ENCODE results near the gene HMCN2. TPM values are rescaled to one million over a fixed set of nuclear protein-coding genes. Genes with fewer than 3 reads are reported as not detected.

The HMCN2 gene
- polyA plus RNA-seq, 1 of the 3 experiments (the other 2 are of a cell fraction) = 0.15 TPM

- ChIA-PET POLR2A (no interaction called here), CTCF (interaction anchor here (0.8 to 8.9 kb wide), 17 partner anchors 9 to 183 kb away, joined by 3 to 73 read pairs (median 10); partner anchors contain the start of gene NCS1)
- TF ChIP-seq CHD2 (IDR thresholded peaks at IDR 0.05; ENCODE audit: low read length, partially characterized antibody) (no peak), PBX3 (IDR thresholded peaks at IDR 0.05) (no peak), FOXM1 (IDR thresholded peaks at IDR 0.05; ENCODE audit: low read depth) (no peak), JUND (IDR thresholded peaks at IDR 0.05) (no peak), FOXJ3 (CRISPR knock-in tag; IDR thresholded peaks at IDR 0.05) (no peak), RAD21 (IDR thresholded peaks at IDR 0.05; ENCODE audit: low read length) (no peak), TEAD4 (IDR thresholded peaks at IDR 0.05; ENCODE audit: borderline replicate concordance, insufficient read depth) (no peak), POLR2AphosphoS5 (IDR thresholded peaks at IDR 0.05; ENCODE audit: low read depth, low read length) (no peak), SIN3A (IDR thresholded peaks at IDR 0.05; ENCODE audit: borderline replicate concordance, low read depth, low read length) (no peak), MXI1 (IDR thresholded peaks at IDR 0.05; ENCODE audit: low read depth, low read length) (no peak), MAX (IDR thresholded peaks at IDR 0.05; ENCODE audit: low read depth) (no peak), GABPA (IDR thresholded peaks at IDR 0.05; ENCODE audit: low read depth) (no peak), IRF3 (IDR thresholded peaks at IDR 0.05; ENCODE audit: low read depth, low read length) (no peak), NRF1 (IDR thresholded peaks at IDR 0.05; ENCODE audit: low read depth, low read length) (no peak), ELF1 (IDR thresholded peaks at IDR 0.05) (no peak), RFX5 (IDR thresholded peaks at IDR 0.05; ENCODE audit: low read length) (no peak), TCF12 (IDR thresholded peaks at IDR 0.05) (no peak)
- TF ChIP-seq, protein P1, sequence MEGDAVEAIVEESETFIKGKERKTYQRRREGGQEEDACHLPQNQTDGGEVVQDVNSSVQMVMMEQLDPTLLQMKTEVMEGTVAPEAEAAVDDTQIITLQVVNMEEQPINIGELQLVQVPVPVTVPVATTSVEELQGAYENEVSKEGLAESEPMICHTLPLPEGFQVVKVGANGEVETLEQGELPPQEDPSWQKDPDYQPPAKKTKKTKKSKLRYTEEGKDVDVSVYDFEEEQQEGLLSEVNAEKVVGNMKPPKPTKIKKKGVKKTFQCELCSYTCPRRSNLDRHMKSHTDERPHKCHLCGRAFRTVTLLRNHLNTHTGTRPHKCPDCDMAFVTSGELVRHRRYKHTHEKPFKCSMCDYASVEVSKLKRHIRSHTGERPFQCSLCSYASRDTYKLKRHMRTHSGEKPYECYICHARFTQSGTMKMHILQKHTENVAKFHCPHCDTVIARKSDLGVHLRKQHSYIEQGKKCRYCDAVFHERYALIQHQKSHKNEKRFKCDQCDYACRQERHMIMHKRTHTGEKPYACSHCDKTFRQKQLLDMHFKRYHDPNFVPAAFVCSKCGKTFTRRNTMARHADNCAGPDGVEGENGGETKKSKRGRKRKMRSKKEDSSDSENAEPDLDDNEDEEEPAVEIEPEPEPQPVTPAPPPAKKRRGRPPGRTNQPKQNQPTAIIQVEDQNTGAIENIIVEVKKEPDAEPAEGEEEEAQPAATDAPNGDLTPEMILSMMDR (IDR thresholded peaks at IDR 0.05) = no peak
- TF ChIP-seq, protein P2, sequence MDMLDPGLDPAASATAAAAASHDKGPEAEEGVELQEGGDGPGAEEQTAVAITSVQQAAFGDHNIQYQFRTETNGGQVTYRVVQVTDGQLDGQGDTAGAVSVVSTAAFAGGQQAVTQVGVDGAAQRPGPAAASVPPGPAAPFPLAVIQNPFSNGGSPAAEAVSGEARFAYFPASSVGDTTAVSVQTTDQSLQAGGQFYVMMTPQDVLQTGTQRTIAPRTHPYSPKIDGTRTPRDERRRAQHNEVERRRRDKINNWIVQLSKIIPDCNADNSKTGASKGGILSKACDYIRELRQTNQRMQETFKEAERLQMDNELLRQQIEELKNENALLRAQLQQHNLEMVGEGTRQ (IDR thresholded peaks at IDR 0.05; ENCODE audit: borderline replicate concordance, low read depth, low read length) = no peak
Observed at GRCh38 chr9:130244548-130245165, 20.9 kb upstream of the HMCN2 start.

More at GRCh38 chr9:130244548-130245165, 20.9 kb upstream of the HMCN2 start:
- WGBS (ENCODE audit: low lambda C conversion rate) = 87% methylated on average over 11 of the region's 13 CpGs
- DNase-seq = no peak
- Histone ChIP-seq H3K36me3 (replicated peaks in 1 of 2; ENCODE audit: control insufficient read depth in 1 of 2, insufficient read depth in 2 of 2, low read length in 1 of 2) (no peaks in the 10 kb centered on the region), H3K4me2 (no peak overlapping the region), H3K4me3 (ENCODE audit: low read depth in 2 of 2, low read length in 1 of 2) (no peak overlapping the region), H2AFZ (ENCODE audit: low read depth) (no peak overlapping the region), H3F3A (replicated peaks; ENCODE audit: insufficient read depth) (no peaks in the 10 kb centered on the region), H4K20me1 (ENCODE audit: insufficient read depth) (no peaks in the 10 kb centered on the region), H3K27me3 (ENCODE audit: insufficient read depth) (no peaks in the 10 kb centered on the region), H3K79me2 (ENCODE audit: insufficient read depth) (no peaks in the 10 kb centered on the region), H3K27ac (ENCODE audit: low read depth in 2 of 2, low read length in 1 of 2) (no peak overlapping the region), H3K9me2 (no peaks in the 10 kb centered on the region), H3K9me3 (no peaks in the 10 kb centered on the region), H3K4me1 (ENCODE audit: control insufficient read depth in 1 of 2, insufficient read depth in 2 of 2, low read depth in 1 of 2, low read length in 1 of 2) (peaks cover 0 to 21% of the 10 kb centered on the region in 2 experiments; a peak in 1 of 4 replicates), H3K9ac (no peak overlapping the region)
